ENCODE measurements around the gene CSF1.
"Not testable (repeated sequence)": the region's sequence is repeated elsewhere in the genome, so short reads cannot be mapped to it uniquely, and the experiment has no call there.

Gene CSF1

GRCh38 chr1:109946511-109946910 is 35.9 kb downstream of the CSF1 start:
- DNase-seq, result no peak

GRCh38 chr1:109947582-109948284 is 37.1 kb downstream of the CSF1 start:
- no peak for DNase-seq

GRCh38 chr1:109948285-109948630 is 37.6 kb downstream of the CSF1 start:
- no peak for DNase-seq

DNA sequence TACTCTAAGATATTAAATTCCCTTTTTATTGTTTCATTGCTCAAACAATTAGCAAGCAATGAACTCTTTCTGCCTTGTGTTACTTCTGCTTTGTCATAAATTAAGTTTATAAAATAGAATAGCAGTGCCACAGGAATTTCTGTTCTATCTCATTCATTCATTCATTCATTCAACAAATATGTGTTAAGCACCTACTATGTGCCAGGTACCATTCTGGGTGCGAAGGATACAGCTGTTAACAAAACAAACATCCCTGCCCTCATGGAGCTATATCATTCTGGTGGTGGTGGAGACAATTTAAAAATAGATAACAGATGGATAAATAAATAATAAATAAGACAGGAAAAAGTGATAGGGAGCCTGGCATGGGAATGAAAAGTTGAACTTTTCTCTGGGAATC is 39.4 kb downstream of the CSF1 start:
- no peak for DNase-seq

GRCh38 chr1:109950509-109950908 is 39.9 kb downstream of the CSF1 start:
- DNase-seq, result no peak

DNA sequence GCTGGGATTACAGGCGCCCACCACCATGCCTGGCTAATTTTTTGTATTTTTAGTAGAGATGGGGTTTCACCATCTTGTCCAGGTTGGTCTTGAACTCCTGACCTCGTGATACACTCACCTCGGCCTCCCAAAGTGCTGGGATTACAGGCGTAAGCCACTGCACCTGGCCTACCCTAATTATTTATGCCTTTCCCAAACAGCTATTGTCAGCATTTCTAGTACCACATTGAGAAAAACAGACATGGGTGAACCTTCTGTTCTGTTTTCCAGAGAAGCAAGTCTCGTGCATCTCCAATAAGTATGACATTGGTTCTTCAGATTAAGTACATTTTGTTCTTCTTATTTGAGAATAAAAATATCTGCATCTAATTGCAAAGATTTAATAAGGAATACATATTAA is 40.9 kb downstream of the CSF1 start:
- DNase-seq, result not testable (repeated sequence)

- no peak for DNase-seq
These were observed 43.4 kb downstream of the CSF1 start for GRCh38 chr1:109954041-109954512.

DNA sequence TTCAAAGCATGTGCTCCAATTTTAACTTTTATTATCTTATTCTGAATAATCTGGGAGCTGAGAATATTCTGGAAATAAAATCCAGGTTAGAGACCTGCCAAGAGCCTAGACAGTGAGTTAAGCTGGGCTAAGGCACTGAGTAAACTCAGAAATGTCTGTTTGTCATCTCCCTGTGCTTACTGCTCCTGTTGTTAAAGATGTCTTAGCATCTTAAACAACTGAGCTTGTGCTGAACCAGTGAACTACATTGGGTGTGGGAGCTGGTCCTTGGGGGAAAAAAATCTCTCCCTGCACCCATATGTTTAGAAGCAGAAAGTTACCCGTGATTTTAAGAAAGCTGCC is 49.0 kb downstream of the CSF1 start:
- no peak for DNase-seq

DNA sequence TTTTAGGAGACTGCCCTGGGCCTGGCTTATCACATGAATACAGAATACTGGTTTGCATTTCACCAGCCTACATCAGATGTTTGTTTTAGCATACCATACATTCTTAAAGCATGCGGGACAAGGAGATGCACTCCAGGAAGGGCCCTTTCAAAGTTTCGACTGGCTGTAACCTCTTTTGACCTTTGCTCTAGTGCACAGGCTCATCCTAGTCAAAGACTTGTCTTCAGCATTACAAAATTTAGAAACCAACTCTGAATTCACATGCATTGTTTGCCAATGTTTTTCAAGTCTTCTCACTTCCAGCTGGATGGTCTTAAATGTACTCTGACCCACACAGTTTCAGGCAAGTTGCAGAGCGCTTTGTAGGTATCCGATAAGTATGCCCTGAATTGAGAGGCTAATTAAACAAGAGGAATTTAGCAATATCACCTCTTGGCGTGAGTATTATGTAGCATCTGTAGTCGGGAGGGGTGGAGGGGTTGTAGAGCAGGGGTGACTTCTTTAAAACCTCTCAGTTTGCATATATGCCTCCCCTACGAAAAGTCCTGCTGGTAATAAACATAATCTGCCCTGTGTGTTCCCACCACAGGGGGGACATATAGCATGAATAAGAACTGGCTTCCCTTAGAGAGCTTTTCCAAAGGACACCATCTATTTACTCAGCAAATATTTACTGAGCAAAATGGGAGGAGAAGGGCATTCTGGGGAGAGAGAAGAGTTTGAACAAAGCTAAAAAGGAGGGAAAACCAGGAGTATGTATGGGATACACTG is 49.5 kb downstream of the CSF1 start:
- peak; percentile 41 for DNase-seq

- no peak for DNase-seq
These were observed 50.1 kb downstream of the CSF1 start for GRCh38 chr1:109960745-109961094.

GRCh38 chr1:109963864-109964263 is 53.2 kb downstream of the CSF1 start:
- no peak for DNase-seq

DNA sequence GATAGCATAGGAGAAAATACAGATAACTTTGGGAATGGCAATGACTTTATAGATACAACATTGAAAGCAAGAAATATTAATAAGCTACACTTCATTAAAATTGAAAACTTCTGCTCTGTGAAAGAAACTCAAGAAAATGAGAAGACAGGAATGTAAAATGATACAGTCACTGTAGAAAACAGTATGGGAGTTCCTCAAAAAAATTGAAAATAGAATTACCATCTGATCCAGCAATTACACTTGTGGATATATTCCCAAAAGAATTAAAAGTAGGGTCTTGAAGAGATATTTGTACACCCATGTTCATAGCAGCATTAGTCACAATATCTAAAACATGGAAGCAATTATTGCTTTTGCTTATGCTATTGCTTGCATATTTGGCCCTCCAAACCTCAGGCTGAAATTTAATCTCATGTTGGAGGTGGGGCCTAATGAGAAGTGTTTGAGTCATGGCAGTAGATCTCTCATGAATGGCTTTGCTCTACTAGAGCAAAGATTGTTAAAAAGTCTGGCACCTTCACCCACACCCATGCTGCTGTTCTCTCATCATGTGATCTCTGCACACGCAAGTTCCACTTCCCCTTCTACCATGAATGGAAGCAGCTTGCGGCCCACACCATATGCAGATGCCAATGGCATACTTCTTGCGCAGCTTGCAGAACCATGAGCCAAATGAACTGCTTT is 58.6 kb downstream of the CSF1 start:
- DNase-seq, result no peak

GRCh38 chr1:109969907-109970306 is 59.3 kb downstream of the CSF1 start:
- DNase-seq, result no peak

DNA sequence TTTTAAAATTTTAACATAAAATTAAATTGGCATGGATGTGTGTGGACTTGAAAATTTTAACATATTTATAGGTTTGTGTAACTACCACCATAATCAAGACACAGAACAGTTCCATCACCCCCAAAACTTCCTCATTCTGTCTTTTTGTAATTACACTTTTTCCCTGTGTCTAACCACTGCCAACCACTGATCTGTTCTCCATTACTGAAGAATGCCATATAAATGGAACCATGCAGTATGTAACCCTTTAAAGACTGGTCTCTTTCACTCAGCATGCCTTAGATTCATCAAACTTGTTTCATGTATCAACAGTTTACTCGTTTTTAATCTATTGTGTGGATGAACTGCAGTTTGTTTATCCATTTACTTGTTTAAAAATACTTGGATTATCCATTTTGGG is 60.9 kb downstream of the CSF1 start:
- no peak for DNase-seq

- no peak for DNase-seq
These were observed 63.5 kb downstream of the CSF1 start for GRCh38 chr1:109974191-109974590.

- DNase-seq, result no peak
These were observed 65.1 kb downstream of the CSF1 start for GRCh38 chr1:109975718-109976117.

- DNase-seq, result no peak
These were observed 66.1 kb downstream of the CSF1 start for GRCh38 chr1:109976762-109977161.

GRCh38 chr1:109977225-109977624 is 66.6 kb downstream of the CSF1 start:
- no peak for DNase-seq

DNA sequence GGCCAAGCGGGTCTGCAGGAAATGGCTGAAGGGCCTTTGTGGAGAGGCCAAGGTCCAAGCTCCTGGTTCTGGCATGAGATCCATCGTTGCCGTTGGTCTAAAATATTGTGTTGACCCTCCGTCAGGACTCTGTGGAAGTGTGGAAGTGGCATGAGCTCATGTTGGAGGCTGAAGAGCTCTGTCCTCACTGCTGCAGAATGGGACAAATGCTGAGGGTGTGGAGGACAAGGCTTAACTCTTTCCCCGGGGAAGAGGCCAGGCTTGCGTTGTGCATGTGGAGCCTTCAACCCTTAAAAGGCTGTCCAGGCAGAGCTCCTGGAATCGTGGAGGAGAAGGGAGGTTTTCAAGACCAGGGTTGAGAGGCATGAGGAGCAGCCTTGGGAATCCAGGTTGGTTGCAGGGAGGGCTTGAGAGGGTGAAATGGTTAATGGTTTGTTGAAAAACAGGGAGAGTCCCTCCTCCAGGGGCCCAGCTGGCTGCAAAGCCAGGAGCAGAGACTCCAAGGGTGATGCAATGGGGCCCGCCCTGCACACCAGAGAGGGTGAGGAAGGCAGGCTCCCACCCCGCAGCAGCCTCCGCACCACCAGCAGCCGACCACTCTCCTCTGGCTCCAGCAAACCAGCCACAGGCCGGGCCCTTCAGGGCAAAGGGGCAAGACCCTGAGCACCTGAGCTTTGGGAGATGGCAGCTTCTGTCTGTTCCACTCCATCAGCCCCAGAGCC is 67.2 kb downstream of the CSF1 start:
- DNase-seq, result no peak

DNA sequence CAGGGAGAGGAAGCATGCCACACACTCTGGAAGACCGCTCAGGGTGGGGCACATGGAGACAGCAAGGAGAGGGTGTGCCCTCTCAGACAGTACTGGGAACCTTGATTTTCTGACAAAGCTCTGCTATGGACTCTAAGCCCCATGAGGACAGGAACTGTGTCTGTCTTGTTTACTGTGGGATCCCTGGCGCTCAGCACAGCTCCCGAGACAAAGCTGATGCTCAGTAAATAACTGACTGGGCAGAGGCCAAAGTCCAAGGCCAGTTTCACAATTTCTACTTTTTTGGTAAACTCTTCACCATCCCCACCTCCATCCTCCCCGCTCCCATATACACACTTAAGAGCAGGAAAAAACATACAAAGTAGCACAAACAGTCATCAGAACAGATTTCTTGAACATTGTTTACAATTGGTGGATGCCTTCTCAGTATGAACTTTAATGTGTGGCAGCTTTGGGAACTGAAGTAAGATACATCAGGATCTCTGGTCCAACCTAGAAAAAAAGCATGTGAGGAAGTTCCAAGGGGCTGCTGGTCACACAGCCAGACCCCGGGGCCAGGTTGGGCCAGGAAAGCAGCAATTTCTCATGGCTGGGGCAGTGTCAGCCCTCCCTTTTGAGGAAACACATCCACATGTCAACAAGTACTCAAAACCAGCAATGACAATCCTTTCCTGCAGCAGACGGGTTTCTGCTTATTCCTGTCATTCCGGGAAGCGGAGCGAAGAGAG is 68.3 kb downstream of the CSF1 start:
- DNase-seq, result no peak

DNA sequence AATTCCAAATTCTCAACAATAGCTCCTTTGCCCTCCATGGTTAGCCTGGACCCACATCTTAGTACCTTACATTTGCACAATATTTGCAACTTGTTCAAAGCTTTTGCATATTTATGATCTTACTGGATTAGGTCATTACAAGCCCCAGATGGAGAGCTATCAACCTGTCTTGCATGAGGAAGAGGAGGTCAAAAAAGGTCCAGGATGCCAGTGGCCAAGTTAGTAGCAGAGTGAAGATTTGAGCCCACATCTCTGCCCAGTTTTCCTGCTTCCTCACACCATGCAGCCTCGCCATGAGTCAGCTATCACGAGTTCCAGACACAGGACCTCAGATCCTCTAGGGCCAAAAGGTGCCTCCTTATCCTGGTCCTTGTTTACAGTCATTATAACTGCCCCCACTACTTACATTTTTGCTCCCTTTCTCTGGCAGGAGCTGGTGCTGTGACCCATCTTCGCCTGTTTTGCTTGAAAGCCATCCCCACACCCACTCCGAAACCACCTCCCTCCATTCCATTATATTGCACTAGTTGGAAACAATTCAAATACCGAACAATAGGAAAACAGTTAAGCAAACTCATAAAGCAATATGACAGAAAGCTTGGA is 68.9 kb downstream of the CSF1 start:
- no peak for DNase-seq
